ENCODE measurements around the gene ZNF106.
A peak's percentile ranks its signal among the peaks of the same experiment; 100 is the strongest.

The ZNF106 gene

GRCh38 chr15:42483677-42484076 lies 7.3 kb downstream of the ZNF106 start:
- intact Hi-C loops (cut with DNase I) = no loop called here
- DNase-seq = no peak

GRCh38 chr15:42482701-42483100 lies 8.2 kb downstream of the ZNF106 start:
- no peak for DNase-seq
- intact Hi-C loops (cut with DNase I) = no loop called here

- intact Hi-C loops (cut with DNase I) = loop anchor here (5.0 to 10.0 kb wide), 3 partner anchors 200 to 410 kb away; partner anchors contain the start of genes GANC and TMEM87A
- DNase-seq = no peak
These were observed 16.1 kb downstream of the ZNF106 start for GRCh38 chr15:42474827-42475226.

GRCh38 chr15:42471002-42471401 lies 19.9 kb downstream of the ZNF106 start:
- no peak for DNase-seq
- intact Hi-C loops (cut with DNase I) = loop anchor here (5.0 to 10.0 kb wide), 3 partner anchors 196 to 406 kb away; partner anchors contain the start of genes GANC and TMEM87A

- DNase-seq = no peak
- intact Hi-C loops (cut with DNase I) = loop anchor here (10.0 kb wide), 1 partner anchor 61 kb away; no protein-coding TSS in a partner anchor
These were observed 25.3 kb downstream of the ZNF106 start for GRCh38 chr15:42465520-42466259.

GRCh38 chr15:42461261-42461660 lies 29.7 kb downstream of the ZNF106 start:
- intact Hi-C loops (cut with DNase I) = loop anchor here (10.0 kb wide), 1 partner anchor 56 kb away; no protein-coding TSS in a partner anchor
- DNase-seq = no peak

GRCh38 chr15:42457445-42458442 lies 33.2 kb downstream of the ZNF106 start:
- DNase-seq = peak in 5 of 10 donors; percentile 9 to 80 (median 13)
- intact Hi-C loops (cut with DNase I) = no loop called here

- intact Hi-C loops (cut with DNase I) = no loop called here
- DNase-seq = no peak
These were observed 34.0 kb downstream of the ZNF106 start for GRCh38 chr15:42456971-42457370.

- intact Hi-C loops (cut with DNase I) = no loop called here
- DNase-seq = no peak
These were observed 34.4 kb downstream of the ZNF106 start for GRCh38 chr15:42456531-42456930.

GRCh38 chr15:42453826-42454225 lies 37.1 kb downstream of the ZNF106 start:
- intact Hi-C loops (cut with DNase I) = no loop called here
- DNase-seq = no peak

- no peak for DNase-seq
- intact Hi-C loops (cut with DNase I) = no loop called here
These were observed 40.5 kb downstream of the ZNF106 start for GRCh38 chr15:42450425-42450790.

GRCh38 chr15:42449770-42450424 lies 41.0 kb downstream of the ZNF106 start:
- DNase-seq = no peak
- intact Hi-C loops (cut with DNase I) = no loop called here

GRCh38 chr15:42448281-42448680 lies 42.7 kb downstream of the ZNF106 start:
- DNase-seq = no peak
- intact Hi-C loops (cut with DNase I) = no loop called here

GRCh38 chr15:42447599-42447998 lies 43.3 kb downstream of the ZNF106 start:
- intact Hi-C loops (cut with DNase I) = no loop called here
- no peak for DNase-seq

- intact Hi-C loops (cut with DNase I) = no loop called here
- DNase-seq = no peak
These were observed 45.4 kb downstream of the ZNF106 start for GRCh38 chr15:42445551-42445950.

- no peak for DNase-seq
- intact Hi-C loops (cut with DNase I) = no loop called here
These were observed 46.4 kb downstream of the ZNF106 start for GRCh38 chr15:42444415-42445063.

GRCh38 chr15:42427429-42428223 lies 63.3 kb downstream of the ZNF106 start:
- intact Hi-C loops (cut with DNase I) = no loop called here

GRCh38 chr15:42421376-42421775 lies 69.6 kb downstream of the ZNF106 start:
- DNase-seq = no peak
- intact Hi-C loops (cut with DNase I) = no loop called here

More at GRCh38 chr15:42427429-42428223, 63.3 kb downstream of the ZNF106 start:
- DNase-seq = no peak

- DNase-seq = peak in 1 of 10 donors; percentile 63
- intact Hi-C loops (cut with DNase I) = no loop called here
These were observed 71.6 kb downstream of the ZNF106 start for GRCh38 chr15:42419369-42419768.

Measured in posterior cingulate gyrus (tissue), 11 donors.